GM19467 (cell line): ENCODE results near the gene LIMS1.
"Not testable (repeated sequence)": the region's sequence is repeated elsewhere in the genome, so short reads cannot be mapped to it uniquely, and the experiment has no call there.

Experiments
- ATAC-seq: cut with Tn5 transposase; IDR thresholded peaks from one replicate; pipeline ENCODE4 v1.9.1; 2021; ENCODE audit warnings: mild to moderate bottlenecking, moderate library complexity; ENCODE audit not compliant: unreplicated experiment

LIMS1 gene

GRCh38 chr2:108533832-108534583 is at the start of gene LIMS1:
TSS of gene LIMS1 (plus strand) at chr2:108534470. CDS start at chr2:108534563, 93 bp downstream.
- ATAC-seq: peak; percentile 85

- ATAC-seq: no peak
Observed at GRCh38 chr2:108485253-108485652, 49.0 kb upstream of the LIMS1 start.

GRCh38 chr2:108490506-108491122 is 43.7 kb upstream of the LIMS1 start:
- no peak for ATAC-seq

- no peak for ATAC-seq
Observed at GRCh38 chr2:108491848-108492247, 42.4 kb upstream of the LIMS1 start.

- no peak for ATAC-seq
Observed at GRCh38 chr2:108492364-108492763, 41.9 kb upstream of the LIMS1 start.

- not testable (repeated sequence) for ATAC-seq
Observed at GRCh38 chr2:108496167-108496566, 38.1 kb upstream of the LIMS1 start.

- ATAC-seq: not testable (repeated sequence)
Observed at GRCh38 chr2:108507620-108508019, 26.6 kb upstream of the LIMS1 start.

GRCh38 chr2:108512431-108512830 is 21.8 kb upstream of the LIMS1 start:
- ATAC-seq: not testable (repeated sequence)

GRCh38 chr2:108514478-108514877 is 19.8 kb upstream of the LIMS1 start:
- not testable (repeated sequence) for ATAC-seq

- not testable (repeated sequence) for ATAC-seq
Observed at GRCh38 chr2:108524688-108525087, 9.6 kb upstream of the LIMS1 start.

- ATAC-seq: not testable (repeated sequence)
Observed at GRCh38 chr2:108525258-108525657, 9.0 kb upstream of the LIMS1 start.

- ATAC-seq: no peak
Observed at GRCh38 chr2:108531674-108532055, 2.6 kb upstream of the LIMS1 start.

- ATAC-seq: peak; percentile 30
Observed at GRCh38 chr2:108534584-108535356, 500 bp downstream of the LIMS1 start.

GRCh38 chr2:108535357-108535631 is 1.0 kb downstream of the LIMS1 start:
- ATAC-seq: no peak

GRCh38 chr2:108536133-108536780 is 2.0 kb downstream of the LIMS1 start:
- ATAC-seq: no peak

- no peak for ATAC-seq
Observed at GRCh38 chr2:108536911-108537310, 2.6 kb downstream of the LIMS1 start.

- ATAC-seq: no peak
Observed at GRCh38 chr2:108538000-108538625, 3.8 kb downstream of the LIMS1 start.

GRCh38 chr2:108541451-108541850 is 7.2 kb downstream of the LIMS1 start:
- no peak for ATAC-seq

GRCh38 chr2:108542071-108542470 is 7.8 kb downstream of the LIMS1 start:
- no peak for ATAC-seq

- ATAC-seq: no peak
Observed at GRCh38 chr2:108547606-108548005, 13.3 kb downstream of the LIMS1 start.
